GM13976 (cell line): ENCODE data around the gene PDX1.

ENCODE experiments used
- DNase-seq: peaks from one replicate; pipeline ENCODE4 v3.0.0; 2012; ENCODE audit warnings: low spot score
- in situ Hi-C: fragments of 300-500 bp; cut with MboI; formaldehyde crosslinking; loops from one replicate; pipeline ENCODE4 v1.12.0; 2022; ENCODE audit warnings: low sequenced_read_pairs, mixed read lengths, inconsistent platforms; ENCODE audit not compliant: unreplicated experiment
- TF ChIP-seq, protein P1 (sequence below): IDR thresholded peaks from 2 replicates; pipeline ENCODE4 v1.5.1; 2012; ENCODE audit warnings: borderline replicate concordance, mild to moderate bottlenecking; ENCODE audit not compliant: insufficient read depth; ENCODE audit errors: extremely low read depth, missing control alignments, control extremely low read depth

The PDX1 gene

DNA sequence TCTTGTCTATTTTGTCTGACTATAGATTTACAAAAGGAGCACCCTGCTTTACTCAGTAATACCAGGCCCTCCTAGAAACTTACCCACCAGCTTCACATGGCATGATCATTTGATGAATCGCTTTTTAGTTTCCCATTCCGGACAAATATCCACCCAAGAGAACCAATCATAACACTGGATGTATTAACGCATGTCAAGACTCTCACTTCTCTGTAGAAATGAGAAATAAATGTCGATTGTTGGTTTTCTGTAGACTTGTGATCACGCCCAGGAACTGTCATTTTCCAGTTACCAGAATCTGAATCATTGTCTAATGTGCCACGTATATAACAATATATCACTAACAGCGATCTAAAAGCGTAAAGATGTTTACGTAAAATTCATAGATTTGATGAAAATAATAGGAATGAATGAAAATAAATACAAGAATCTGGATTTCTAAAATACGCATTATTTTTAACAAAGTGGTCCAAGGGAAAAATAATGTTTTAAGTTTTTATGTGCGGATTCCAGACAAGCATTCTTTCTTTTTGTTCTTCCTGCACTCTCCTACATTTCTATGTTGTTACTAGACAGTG, 35.3 kb downstream of the PDX1 start:
- no peak for DNase-seq
- TF ChIP-seq, protein P1, sequence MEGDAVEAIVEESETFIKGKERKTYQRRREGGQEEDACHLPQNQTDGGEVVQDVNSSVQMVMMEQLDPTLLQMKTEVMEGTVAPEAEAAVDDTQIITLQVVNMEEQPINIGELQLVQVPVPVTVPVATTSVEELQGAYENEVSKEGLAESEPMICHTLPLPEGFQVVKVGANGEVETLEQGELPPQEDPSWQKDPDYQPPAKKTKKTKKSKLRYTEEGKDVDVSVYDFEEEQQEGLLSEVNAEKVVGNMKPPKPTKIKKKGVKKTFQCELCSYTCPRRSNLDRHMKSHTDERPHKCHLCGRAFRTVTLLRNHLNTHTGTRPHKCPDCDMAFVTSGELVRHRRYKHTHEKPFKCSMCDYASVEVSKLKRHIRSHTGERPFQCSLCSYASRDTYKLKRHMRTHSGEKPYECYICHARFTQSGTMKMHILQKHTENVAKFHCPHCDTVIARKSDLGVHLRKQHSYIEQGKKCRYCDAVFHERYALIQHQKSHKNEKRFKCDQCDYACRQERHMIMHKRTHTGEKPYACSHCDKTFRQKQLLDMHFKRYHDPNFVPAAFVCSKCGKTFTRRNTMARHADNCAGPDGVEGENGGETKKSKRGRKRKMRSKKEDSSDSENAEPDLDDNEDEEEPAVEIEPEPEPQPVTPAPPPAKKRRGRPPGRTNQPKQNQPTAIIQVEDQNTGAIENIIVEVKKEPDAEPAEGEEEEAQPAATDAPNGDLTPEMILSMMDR, result no peak
- in situ Hi-C loops, result loop anchor here (25.0 kb wide), 1 partner anchor 993 kb away; no protein-coding TSS in a partner anchor

DNA sequence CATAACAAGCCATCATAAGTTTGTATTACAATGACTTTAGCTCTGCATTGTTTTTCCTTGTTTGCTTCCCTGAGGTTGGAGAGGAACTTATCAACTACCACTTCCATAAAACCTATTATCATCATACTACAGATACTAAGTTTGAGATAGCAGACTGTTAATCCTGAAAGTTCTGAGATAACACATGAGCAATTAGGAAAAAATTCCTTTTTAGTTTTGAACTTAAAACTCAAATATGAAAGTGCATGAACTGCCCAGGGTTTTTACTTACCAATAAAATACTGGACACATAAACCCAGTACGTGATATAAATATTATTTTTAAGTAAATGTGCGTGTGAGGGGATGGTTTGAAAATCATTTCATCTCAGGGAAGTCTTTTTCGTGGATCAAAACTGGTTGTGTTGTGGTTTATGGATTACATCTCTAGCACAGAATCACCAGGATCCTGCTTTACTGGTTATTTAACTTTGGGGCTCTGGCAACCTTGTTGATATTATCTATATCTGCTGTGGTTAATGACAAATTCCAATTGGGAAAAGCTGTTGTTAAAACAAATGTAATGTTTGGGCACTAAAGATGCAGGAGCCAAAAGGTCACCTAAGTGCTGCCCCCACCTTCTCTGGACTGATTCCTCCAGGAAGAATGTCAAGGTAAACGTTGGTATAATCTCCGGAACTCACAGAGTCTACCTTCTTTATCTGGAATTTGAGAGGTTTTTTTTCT, 36.9 kb downstream of the PDX1 start:
- TF ChIP-seq, protein P1, result no peak
- no peak for DNase-seq
- in situ Hi-C loops, result loop anchor here (25.0 kb wide), 1 partner anchor 994 kb away; no protein-coding TSS in a partner anchor

DNA sequence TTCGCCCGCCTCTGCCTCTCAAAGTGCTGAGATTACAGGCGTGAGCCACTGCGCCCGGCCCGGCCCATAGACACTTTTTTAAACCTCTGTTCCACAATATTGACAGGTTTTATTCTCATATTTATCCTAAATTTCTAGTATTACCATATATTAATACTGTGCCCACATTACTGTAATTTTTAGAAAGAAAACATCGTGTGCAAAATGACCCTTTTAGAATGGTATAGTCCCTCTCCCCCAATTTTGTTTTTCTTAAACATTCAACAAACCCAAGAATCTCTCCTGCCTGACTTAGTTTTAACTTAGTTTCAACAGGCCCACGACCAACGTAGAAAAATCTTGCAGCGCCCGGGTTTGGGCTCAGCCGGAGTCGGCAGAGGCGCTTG, 40.2 kb downstream of the PDX1 start:
- TF ChIP-seq, protein P1, result no peak
- no peak for DNase-seq
- in situ Hi-C loops, result loop anchor here (25.0 kb wide), 1 partner anchor 998 kb away; no protein-coding TSS in a partner anchor

DNA sequence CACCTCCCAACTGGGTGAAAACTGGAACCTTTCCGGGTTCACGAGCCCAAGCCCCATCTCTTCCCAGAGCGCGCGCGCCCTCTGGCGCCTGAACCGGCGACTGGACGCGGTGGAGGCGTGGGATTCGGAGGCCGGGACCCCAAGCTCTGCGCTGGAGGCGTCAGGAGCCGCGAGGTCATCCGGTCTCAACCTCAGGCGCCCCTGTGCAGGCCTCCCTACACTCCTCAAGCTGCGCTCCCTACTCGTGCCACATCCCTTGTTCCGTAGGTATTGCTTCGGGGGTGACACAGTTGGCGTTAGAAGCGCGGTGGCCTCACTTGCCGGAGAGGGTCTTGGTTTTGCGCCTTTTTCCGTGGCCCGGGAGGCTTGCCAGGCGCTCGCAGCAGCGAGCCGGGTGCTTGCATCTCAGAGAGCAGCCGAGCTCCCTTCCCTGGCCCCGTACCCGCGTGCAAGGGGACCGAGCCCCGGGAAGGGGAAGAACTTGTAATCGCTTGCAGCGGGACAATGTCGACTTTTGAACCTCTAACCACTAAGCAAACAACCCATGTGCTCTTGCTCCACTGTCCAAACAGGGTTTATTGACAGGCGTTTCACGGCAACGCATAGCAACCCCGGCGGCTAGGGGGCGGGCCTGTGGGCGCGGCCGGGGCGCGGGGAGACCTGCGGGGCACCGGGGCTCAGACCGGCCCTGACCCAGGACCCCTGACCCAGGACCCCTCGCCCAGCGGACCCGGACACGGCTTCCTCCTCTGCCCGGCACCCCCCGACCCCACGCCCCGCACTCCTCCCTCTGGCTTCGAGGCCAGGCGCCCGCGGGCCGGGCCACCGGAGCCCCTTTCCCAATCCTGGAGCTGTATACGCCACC, 40.8 kb downstream of the PDX1 start:
- peak; percentile 73 for DNase-seq
- in situ Hi-C loops, result loop anchor here (25.0 kb wide), 1 partner anchor 998 kb away; no protein-coding TSS in a partner anchor
- TF ChIP-seq, protein P1, result peak; percentile 82

DNA sequence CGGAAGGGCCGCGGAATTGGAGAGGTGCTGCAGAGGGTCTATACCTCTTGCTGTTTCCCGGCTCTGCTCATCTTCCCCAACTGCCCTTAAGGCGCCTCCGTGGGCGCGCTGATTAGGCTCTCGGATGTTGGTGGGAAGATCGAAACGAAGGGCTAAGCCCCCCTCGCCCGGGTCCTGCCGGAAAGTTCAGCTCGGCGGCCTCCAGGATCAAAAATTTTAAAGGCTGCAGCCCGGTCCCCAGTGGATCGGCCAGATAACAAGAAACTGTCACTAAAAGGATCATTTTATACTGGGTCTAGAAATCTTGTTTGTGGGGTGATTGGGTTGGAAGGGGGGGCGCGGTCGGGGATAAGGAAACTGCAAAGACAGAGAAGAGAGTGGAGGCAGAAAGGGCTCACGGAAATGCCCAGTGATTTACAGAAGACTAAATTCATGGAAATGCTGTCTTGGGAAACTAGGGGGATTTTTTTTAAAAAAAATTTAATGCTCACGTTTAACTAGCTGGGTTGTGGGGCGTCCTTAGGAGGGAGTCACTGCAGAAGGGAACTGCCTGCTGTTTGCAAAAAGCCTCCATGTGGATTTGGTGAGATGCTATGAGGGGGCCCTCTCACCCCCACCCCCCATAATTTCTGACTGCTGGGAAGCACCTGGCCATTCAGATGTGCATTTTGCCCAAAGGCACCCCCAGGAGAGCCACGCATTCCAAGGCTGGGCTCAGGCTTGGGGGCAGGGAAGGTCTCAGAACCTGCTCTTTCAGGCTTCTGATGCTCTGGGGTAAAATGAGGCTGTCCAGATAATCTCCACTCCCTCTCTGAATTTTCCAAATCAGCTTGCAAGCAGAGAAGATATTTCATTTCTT, 41.7 kb downstream of the PDX1 start:
- no peak for DNase-seq
- in situ Hi-C loops, result loop anchor here (25.0 kb wide), 1 partner anchor 999 kb away; no protein-coding TSS in a partner anchor
- TF ChIP-seq, protein P1, result no peak
